GM19023 (cell line): ENCODE measurements around the gene SFXN1.
A peak's percentile ranks its signal among the peaks of the same experiment; 100 is the strongest.
"Not testable (repeated sequence)": the region's sequence is repeated elsewhere in the genome, so short reads cannot be mapped to it uniquely, and the experiment has no call there.

Source experiments
- ATAC-seq: cut with Tn5 transposase; IDR thresholded peaks from one replicate; pipeline ENCODE4 v1.9.1; 2021; ENCODE audit warnings: mild to moderate bottlenecking, moderate library complexity; ENCODE audit not compliant: unreplicated experiment

Gene SFXN1

GRCh38 chr5:175478384-175479124 is at the start of gene SFXN1:
Gene SFXN1 (plus strand): TSS chr5:175478560. CDS start chr5:175492104, 13,544 bp downstream.
- peak; percentile 87 for ATAC-seq

- no peak for ATAC-seq
These were observed 43.6 kb upstream of the SFXN1 start for GRCh38 chr5:175434800-175435199.

GRCh38 chr5:175436359-175436758 is 42.0 kb upstream of the SFXN1 start:
- no peak for ATAC-seq

GRCh38 chr5:175438234-175438857 is 40.0 kb upstream of the SFXN1 start:
- ATAC-seq = no peak

- no peak for ATAC-seq
These were observed 34.8 kb upstream of the SFXN1 start for GRCh38 chr5:175443514-175444059.

GRCh38 chr5:175444060-175444904 is 34.1 kb upstream of the SFXN1 start, which contains the start of gene DRD1:
Gene DRD1 (minus strand): TSS chr5:175444182. CDS start chr5:175443099, 1,083 bp downstream.
- no peak for ATAC-seq

- ATAC-seq = no peak
These were observed 33.4 kb upstream of the SFXN1 start for GRCh38 chr5:175444905-175445456.

- not testable (repeated sequence) for ATAC-seq
These were observed 32.0 kb upstream of the SFXN1 start for GRCh38 chr5:175446378-175446777.

- no peak for ATAC-seq
These were observed 30.8 kb upstream of the SFXN1 start for GRCh38 chr5:175447571-175447970.

GRCh38 chr5:175448276-175448675 is 30.1 kb upstream of the SFXN1 start:
- ATAC-seq = no peak

GRCh38 chr5:175452166-175452565 is 26.2 kb upstream of the SFXN1 start:
- no peak for ATAC-seq

GRCh38 chr5:175454338-175454737 is 24.0 kb upstream of the SFXN1 start:
- ATAC-seq = not testable (repeated sequence)

GRCh38 chr5:175456105-175456742 is 22.1 kb upstream of the SFXN1 start:
- no peak for ATAC-seq

- ATAC-seq = peak; percentile 88
These were observed 20.9 kb upstream of the SFXN1 start for GRCh38 chr5:175457466-175457865.

- ATAC-seq = no peak
These were observed 18.2 kb upstream of the SFXN1 start for GRCh38 chr5:175460126-175460525.

- no peak for ATAC-seq
These were observed 17.8 kb upstream of the SFXN1 start for GRCh38 chr5:175460552-175460951.

- no peak for ATAC-seq
These were observed 17.0 kb upstream of the SFXN1 start for GRCh38 chr5:175461370-175461769.

GRCh38 chr5:175463641-175464040 is 14.7 kb upstream of the SFXN1 start:
- ATAC-seq = no peak

- peak; percentile 95 for ATAC-seq
These were observed 14.1 kb upstream of the SFXN1 start for GRCh38 chr5:175464074-175464941.

GRCh38 chr5:175464942-175465233 is 13.5 kb upstream of the SFXN1 start:
- ATAC-seq = peak; percentile 21
